ENCODE data around the gene MYMK.

MYMK gene

GRCh38 chr9:133524679-133525228, at the start of gene MYMK:
Gene MYMK, minus strand, starts transcription at chr9:133524959. Its CDS starts 115 bp downstream, at chr9:133524844.
- no peak for DNase-seq (ENCODE audit: low read depth in 1 of 2, low spot score in 1 of 2)
- in situ Hi-C loops (cut with HindIII; ENCODE audit: low pct_unique_long_range_greater_than_20kb, low sequenced_read_pairs), result no loop called here
- no peak for TF ChIP-seq JUND (IDR thresholded peaks at IDR 0.05; ENCODE audit: low read depth)

- DNase-seq (ENCODE audit: low read depth in 1 of 2, low spot score in 1 of 2), result no peak
- in situ Hi-C loops (cut with HindIII; ENCODE audit: low pct_unique_long_range_greater_than_20kb, low sequenced_read_pairs), result no loop called here
- no peak for TF ChIP-seq JUND (IDR thresholded peaks at IDR 0.05; ENCODE audit: low read depth)
Observed at GRCh38 chr9:133573791-133574515, 49.2 kb upstream of the MYMK start.

- DNase-seq (ENCODE audit: low read depth in 1 of 2, low spot score in 1 of 2), result no peak
- in situ Hi-C loops (cut with HindIII; ENCODE audit: low pct_unique_long_range_greater_than_20kb, low sequenced_read_pairs), result no loop called here
- no peak for TF ChIP-seq JUND (IDR thresholded peaks at IDR 0.05; ENCODE audit: low read depth)
Observed at GRCh38 chr9:133572821-133573361, 48.1 kb upstream of the MYMK start.

GRCh38 chr9:133571896-133572595, 47.3 kb upstream of the MYMK start:
- in situ Hi-C loops (cut with HindIII; ENCODE audit: low pct_unique_long_range_greater_than_20kb, low sequenced_read_pairs), result no loop called here
- TF ChIP-seq JUND (IDR thresholded peaks at IDR 0.05; ENCODE audit: low read depth), result no peak

GRCh38 chr9:133571391-133571890, 46.7 kb upstream of the MYMK start:
- in situ Hi-C loops (cut with HindIII; ENCODE audit: low pct_unique_long_range_greater_than_20kb, low sequenced_read_pairs), result no loop called here
- TF ChIP-seq JUND (IDR thresholded peaks at IDR 0.05; ENCODE audit: low read depth), result no peak
- no peak for DNase-seq (ENCODE audit: low read depth in 1 of 2, low spot score in 1 of 2)

More at GRCh38 chr9:133571896-133572595, 47.3 kb upstream of the MYMK start:
- no peak for DNase-seq (ENCODE audit: low read depth in 1 of 2, low spot score in 1 of 2)

GRCh38 chr9:133570691-133571080, 45.9 kb upstream of the MYMK start:
- TF ChIP-seq JUND (IDR thresholded peaks at IDR 0.05; ENCODE audit: low read depth), result no peak
- DNase-seq (ENCODE audit: low read depth in 1 of 2, low spot score in 1 of 2), result no peak
- in situ Hi-C loops (cut with HindIII; ENCODE audit: low pct_unique_long_range_greater_than_20kb, low sequenced_read_pairs), result no loop called here

GRCh38 chr9:133569891-133570690, 45.3 kb upstream of the MYMK start:
- no peak for TF ChIP-seq JUND (IDR thresholded peaks at IDR 0.05; ENCODE audit: low read depth)
- in situ Hi-C loops (cut with HindIII; ENCODE audit: low pct_unique_long_range_greater_than_20kb, low sequenced_read_pairs), result no loop called here
- DNase-seq (ENCODE audit: low read depth in 1 of 2, low spot score in 1 of 2), result no peak

- TF ChIP-seq JUND (IDR thresholded peaks at IDR 0.05; ENCODE audit: low read depth), result no peak
- no peak for DNase-seq (ENCODE audit: low read depth in 1 of 2, low spot score in 1 of 2)
- in situ Hi-C loops (cut with HindIII; ENCODE audit: low pct_unique_long_range_greater_than_20kb, low sequenced_read_pairs), result no loop called here
Observed at GRCh38 chr9:133569121-133569785, 44.5 kb upstream of the MYMK start.

- no peak for TF ChIP-seq JUND (IDR thresholded peaks at IDR 0.05; ENCODE audit: low read depth)
- in situ Hi-C loops (cut with HindIII; ENCODE audit: low pct_unique_long_range_greater_than_20kb, low sequenced_read_pairs), result no loop called here
- no peak for DNase-seq (ENCODE audit: low read depth in 1 of 2, low spot score in 1 of 2)
Observed at GRCh38 chr9:133568186-133568585, 43.4 kb upstream of the MYMK start.

GRCh38 chr9:133566817-133567216, 42.1 kb upstream of the MYMK start:
- in situ Hi-C loops (cut with HindIII; ENCODE audit: low pct_unique_long_range_greater_than_20kb, low sequenced_read_pairs), result no loop called here
- DNase-seq (ENCODE audit: low read depth in 1 of 2, low spot score in 1 of 2), result no peak
- no peak for TF ChIP-seq JUND (IDR thresholded peaks at IDR 0.05; ENCODE audit: low read depth)

- no peak for TF ChIP-seq JUND (IDR thresholded peaks at IDR 0.05; ENCODE audit: low read depth)
- in situ Hi-C loops (cut with HindIII; ENCODE audit: low pct_unique_long_range_greater_than_20kb, low sequenced_read_pairs), result no loop called here
Observed at GRCh38 chr9:133566382-133566781, 41.6 kb upstream of the MYMK start.

More at GRCh38 chr9:133566382-133566781, 41.6 kb upstream of the MYMK start:
- DNase-seq (ENCODE audit: low read depth in 1 of 2, low spot score in 1 of 2), result no peak
